ENCODE data around the gene USP28.
"Not testable (repeated sequence)": the region's sequence is repeated elsewhere in the genome, so short reads cannot be mapped to it uniquely, and the experiment has no call there.

Gene USP28

DNA sequence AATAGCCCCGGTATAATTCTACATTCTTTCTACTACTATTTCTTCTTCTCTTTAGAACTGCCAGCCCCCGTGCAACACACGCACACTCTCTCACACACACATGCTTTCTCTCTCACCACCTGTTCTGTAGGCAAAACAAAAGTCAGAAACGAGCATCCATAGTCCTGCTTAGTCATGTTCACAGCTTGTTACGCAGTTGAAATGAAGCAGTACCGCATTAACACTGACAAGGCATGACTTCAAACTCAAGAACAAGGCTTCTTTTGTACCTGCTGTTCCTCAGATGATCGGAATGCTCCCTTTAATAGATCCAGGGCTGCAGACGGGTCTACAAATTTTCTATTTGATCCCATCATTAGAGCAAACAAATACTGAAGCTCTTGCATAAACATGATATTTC lies 42.2 kb downstream of the USP28 start:
- no peak for DNase-seq

DNA sequence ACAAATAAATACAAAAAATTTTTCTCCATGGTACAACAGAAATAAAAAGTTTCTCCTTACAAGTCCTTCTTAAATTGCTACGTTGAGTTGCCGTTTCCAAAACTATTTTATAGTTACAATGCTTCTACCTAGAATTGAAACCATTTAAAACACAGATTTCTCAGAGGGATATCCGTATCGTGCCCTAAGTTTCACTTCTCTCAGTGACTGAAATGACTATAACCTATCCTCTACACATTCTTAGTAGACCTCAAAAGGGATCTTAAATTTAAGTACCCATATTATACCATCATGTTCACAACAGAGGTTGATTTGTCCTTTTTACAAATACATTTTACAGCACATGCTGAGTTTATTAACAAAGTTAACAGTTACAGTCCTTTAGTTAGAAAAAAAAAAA lies 44.1 kb downstream of the USP28 start:
- no peak for DNase-seq

DNA sequence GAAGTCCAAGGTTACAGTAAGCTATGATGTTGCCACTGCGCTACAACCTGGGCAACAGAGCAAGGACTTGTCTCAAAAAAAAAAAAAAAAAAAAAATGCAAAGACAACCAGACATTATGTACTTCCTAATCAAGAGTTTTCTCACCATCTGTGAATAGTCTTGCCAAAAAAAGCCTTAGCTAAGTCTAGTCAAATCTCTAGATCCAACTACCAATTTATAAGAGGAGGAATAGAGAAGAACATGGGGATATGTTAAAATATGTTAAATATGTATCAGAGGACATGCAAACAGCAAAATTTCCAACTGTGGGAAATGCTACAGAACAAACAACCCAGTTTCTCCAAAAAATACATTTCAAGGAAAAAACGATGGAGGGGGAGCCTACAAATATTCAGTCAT lies 45.6 kb downstream of the USP28 start:
- DNase-seq = no peak

DNA sequence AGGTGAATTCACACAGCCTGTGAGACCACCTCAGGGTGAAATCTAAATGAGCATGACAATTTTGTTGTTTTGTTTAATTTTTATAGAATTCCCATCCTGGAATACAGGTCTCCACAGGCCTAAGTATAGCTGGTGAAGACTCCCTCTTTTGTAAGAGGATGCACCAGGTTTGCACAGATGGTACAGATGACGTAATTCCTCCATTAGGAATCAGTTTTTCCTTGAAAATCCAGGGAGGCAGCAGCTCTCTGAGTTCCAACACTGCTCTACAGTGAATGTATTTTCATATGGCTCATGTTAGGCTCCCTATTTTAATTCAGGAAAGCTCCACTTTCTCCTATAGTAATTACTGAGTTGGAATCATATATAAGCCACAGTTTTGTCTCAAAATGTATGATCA lies 47.2 kb downstream of the USP28 start:
- DNase-seq = no peak

DNA sequence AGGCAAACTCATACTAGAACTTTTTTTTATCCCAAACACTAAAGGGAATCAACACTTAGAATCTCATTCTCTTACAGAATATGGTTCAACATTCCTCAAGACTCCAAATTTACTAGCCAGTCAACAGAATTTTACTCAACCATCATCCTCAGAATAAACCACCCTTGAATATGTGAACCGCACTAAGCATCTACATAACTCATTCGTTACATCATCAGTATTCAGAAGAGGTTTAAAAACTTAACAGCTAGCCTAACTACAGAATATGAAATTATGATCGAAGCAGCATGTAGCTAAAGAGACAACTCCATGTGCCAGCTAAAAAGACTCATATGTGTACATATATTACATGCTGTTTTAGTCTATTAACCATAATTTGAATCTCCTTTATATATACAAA lies 47.9 kb downstream of the USP28 start:
- DNase-seq = no peak

DNA sequence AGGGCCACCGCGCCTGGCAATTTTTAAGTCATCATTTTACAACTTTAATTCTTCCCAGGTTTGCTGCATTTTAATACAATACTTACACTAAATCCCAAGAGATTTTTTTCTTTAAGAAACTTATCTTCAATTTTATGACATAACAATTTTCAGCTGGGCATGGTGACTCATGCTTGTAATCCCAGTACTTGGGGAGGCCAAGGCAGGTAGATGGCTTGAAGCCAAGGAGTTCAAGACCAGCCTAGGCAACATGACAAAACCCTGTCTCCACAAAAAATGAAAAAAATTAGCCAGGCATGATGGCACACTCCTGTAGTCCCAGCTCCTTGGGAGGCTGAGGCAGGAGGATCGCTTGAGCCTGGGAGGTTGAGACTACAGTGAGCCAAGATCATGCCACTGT lies 56.9 kb downstream of the USP28 start:
- DNase-seq = no peak

DNA sequence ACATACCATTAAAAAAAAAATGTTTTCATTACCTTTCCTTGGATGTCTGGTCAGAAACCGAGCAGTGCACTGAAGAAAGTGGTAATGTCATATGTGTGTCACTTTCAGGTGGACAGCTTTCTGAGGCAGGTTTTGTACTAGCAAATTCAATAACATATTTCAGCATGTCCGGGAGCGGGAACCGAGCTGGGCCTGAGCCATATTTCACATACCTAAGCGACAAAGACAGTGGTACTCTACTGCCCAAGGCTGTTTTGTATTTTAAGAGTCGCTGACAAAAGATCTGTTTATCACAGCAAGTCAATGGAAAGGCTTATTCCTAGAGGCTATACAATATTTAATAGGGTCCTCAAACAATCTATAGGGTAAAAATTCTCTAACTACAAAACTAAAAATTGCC lies 57.7 kb downstream of the USP28 start:
- DNase-seq = no peak

DNA sequence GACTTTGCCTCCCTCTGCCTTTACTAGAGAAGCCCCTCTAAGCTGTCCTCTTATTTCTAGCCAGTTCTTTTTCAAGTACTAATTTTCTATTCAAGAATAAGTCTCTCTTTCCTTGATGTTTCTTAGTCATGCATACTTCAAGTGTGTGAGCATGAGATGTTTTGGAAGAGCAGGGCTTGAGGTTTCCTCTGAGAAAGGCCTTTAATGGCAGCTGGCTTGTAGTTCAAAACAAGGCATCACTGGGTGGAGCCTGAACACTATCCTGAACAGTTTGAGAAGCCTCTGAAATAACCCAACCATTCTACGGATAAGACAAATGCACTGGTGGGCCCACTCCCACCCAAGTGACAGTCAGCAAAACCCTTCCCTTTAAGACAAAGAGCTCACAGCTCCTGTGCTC lies 58.2 kb downstream of the USP28 start:
- no peak for DNase-seq

DNA sequence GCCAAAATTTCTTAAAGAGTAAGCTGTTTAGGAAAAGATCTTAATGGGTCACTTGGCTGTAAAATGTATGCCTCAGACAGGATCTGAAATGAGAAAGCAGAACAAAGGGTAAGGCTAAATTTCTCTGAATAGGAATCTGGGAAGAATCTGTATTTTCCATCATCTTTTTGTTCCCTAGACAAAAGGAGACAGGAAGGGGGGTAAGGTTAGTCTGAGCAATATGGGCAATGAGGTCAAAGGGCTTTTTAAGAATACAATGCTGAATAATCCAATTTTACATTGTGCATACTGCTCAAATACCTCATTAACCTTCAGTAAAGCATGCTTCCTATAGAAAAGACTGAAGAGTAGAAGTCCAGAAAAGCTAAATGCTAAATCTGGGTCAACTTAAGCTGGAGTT lies 61.2 kb downstream of the USP28 start:
- no peak for DNase-seq

DNA sequence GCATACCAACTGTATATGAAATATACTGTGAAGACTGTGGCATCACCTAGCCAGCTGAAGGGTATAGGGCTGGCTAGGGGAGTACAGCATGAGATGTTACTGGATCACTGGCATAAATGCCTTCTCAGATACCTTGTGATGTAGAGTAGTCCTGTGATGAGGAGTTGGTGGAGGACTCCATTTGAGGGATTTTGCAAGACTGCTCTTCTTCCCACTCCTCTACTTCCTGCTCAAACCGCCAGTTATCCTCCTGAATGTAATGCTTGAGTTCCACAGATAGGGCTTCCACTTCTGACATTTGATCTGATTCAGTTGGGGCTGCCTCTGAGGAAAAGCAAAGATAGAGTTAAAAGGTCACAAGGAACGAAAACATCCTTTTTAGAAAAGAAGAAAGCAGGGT lies 66.4 kb downstream of the USP28 start:
- DNase-seq = no peak

DNA sequence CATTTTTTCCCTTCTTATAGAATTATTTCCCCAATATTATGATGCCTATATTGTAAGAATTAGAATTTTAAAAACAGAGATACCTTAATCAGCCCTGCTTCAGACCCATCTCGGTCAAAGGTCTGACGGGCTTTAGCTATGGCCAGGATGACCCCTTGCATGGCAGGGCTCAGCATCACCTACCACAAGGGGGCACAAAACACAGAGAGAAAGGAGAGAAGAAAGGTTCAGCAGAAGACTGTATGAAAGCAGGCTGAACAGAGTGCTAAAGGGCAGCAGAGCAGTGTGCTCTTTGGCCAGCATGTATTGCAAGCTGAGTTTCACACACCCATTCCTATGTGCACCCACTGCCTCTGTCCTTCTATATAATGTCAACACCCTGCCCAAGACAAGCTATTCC lies 69.0 kb downstream of the USP28 start:
- no peak for DNase-seq

DNA sequence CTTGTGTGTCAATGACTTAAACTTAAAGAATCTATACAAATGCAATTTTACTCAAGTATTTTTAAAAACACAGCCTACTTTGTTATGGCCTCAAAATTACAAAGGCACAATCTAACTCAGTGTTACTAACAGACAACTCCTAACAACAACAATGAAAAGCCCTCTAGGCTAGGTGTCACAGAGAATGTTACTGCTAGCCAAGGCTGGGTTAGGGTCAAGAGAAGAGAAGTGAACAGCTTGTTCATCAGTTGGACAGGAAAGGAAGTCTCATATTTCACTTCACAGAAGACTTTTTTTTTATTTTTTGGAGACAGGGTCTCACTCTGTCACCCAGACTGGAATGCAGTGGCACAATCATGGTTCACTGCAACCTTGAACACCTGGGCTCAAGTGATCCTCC lies 69.7 kb downstream of the USP28 start:
- DNase-seq = no peak

DNA sequence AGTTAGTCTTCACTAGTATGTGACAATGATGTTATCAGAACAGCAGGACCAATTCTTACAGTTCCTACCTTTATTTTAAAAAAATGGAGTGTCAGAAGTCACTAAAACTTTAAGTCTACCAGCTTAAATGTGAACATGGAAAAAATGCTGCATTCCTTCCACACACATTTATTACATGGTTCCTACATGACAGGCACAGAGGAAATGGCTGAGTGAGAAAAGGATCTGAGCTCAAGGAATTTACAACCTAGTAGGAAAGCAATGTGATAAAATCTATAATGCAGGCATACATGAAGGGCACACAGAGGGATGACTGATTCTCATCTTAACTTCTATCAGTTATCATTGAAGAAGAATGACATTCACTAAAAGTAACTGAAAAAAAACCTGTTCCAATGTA lies 72.8 kb downstream of the USP28 start:
- DNase-seq = no peak

DNA sequence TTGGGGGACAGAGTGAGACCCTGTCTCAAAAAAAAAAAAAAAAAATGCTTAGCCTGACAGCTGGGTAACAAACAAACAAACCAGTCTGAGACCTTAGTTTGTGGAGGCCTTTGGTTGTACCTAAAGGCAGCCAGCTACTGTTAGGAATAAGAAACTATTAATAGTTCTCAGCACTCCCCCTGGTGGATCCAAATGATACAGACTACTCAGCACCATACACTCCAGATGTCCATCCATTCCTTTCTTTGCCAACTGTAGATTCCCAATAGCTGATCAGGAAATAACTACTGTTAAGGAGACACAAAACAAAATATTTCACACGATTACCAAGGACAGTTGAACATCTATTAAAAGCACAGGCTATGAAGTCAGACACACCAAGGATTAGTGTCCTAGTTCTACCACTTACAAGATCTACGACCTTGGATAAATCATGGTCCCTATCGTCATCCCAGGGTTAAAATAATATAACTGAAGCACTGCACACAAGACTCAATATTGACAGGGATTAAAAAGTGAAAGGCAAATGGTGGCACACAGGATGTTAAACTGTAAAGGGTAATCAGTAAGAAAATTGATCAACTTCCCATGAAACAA lies 78.6 kb downstream of the USP28 start:
- DNase-seq = peak; percentile 27

DNA sequence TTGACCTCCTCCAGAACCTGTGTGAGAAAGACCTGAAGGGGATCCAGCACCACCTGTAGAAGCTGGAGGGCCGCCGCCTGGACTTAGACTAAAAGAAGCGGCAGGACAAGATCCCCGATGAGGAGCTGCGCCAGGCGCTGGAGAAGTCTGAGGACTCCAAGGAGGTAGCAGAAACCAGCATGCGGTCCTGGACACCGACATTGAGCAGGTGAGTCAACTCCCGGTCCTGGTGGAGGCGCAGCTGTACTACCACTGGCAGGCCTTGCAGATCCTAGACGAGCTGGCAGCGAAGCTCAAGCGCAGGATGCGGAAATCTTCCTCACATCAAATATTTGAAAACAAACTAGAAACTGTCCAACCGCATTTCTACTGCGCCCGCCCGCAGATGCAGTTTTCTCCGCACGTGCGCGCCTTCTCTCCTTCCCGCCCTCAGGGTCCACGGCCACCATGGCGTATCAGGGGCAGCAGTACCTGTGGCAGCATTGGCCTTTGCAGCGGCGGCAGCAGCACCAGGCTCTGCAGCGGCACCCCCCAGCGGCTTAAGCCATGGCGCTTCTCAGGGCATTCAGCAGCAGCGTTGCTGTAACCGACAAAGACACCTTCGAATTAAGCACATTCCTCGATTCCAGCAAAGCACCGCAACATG lies 85.6 kb downstream of the USP28 start:
- DNase-seq = no peak

DNA sequence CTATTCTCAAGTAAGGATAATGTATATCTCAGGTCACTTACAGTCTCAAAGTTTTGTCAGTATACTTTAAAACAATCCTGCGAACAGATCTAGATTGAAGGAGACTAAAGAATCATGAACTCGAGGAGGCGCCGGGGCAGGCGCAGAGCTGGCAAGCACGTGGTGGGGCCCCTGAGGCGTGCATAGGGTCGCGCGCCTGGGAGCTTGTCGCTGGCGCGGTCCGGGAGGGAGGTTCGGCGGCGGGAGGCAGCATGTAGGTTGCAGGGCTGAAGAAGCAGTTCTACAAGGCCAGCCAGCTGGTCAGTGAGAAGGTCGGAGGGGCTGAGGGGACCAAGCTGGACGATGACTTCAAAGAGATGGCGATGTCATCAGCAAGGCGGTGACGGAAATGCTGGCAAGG lies 86.4 kb downstream of the USP28 start:
- DNase-seq = not testable (repeated sequence)

DNA sequence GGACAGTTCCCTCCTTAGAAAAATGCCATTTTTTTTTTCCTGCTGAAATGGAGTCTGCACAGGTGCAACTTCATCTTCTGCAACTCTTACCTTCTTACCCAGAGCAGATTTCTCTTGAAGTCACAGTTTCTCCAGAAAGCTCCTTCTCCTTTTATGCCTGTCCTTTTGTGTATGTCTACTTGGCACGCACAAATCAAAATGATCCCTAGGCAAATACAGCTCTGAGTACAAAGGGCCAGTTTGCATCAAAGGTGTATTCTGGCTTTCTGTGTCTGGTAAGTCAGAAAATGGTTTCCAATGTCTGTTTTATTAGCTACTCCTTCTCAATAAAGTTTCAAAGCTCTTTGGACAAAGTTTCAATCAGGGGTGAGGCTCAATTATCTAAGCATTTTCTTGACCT lies 93.2 kb downstream of the USP28 start:
- DNase-seq = no peak

DNA sequence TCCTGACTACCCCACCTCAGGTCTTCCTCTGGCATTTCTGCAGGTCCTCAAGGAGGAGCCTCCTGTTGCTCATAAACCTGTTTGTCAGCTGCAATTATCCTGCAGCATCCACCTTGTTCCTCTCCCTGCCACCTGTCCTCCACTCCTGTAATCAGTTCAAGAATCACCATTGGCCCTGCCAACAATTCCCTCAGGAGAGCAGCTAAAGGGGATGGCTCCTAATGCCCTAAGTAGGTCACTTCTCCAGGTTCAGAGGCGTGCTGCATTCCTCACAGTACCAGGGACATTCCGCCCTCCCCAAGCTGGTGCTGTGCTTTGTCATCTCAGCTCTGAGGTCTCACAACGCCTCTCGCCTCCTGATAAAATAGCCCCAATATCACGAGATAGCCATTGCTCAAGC lies 93.7 kb downstream of the USP28 start:
- DNase-seq = no peak

DNA sequence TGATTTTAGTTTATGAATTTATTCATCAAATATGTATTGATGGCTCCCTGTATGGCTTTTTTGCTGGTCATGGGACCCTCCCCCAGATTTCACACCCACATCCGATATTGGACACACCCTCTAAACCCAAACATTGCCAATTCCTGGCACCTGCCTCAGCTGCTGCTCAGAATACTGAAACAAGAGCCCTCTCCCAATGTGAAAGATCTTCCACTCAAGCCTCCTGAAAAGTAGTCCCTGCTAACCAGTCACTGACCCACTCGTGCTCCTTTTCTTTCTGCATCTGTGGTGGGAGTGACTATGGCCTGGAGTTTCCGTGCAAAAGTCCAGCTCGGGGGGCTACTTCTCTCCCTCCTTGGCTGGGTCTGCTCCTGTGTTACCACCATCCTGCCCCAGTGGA lies 95.9 kb downstream of the USP28 start, which contains the start of gene CLDN25:
Gene CLDN25 (plus strand): TSS at position 301 of the 400 bp plus-strand sequence. CDS start 0 bp downstream, at position 301.
- no peak for DNase-seq

DNA sequence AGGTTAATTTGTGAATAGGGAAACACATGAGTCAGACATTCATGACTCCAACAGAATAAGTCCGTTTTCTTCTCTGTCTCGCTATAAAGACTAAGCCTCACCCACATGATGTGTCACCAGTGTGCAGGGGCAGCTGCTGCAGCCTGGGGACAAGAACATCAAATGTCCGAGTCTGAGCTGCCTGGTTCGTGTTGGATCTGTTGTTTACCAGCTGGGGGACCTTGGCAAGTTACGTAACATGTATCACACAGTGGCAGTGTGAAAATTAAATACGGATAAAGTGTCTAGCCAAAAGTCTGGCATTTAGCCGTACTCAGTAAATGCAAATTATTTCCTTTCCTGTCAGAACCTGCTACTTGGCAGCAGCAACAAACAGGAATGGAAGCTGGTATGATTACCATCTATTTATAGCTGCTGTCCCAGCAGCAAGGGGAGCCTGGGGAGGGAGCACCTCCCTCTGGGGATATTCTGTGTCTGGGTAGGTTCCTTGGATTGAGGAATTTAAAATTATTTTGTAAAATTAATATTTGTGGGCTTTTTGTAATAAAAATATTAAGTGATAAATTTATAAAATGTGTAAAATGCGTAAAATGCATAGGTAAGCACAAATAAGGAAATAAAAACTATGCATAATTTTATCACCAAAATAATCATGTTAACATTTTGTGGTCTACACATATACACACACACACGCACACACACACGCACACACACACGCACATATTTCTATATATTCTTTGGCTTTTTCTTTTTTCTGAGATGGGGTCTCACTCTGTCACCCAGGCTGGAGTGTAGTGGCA lies 97.1 kb downstream of the USP28 start:
- no peak for DNase-seq

DNA sequence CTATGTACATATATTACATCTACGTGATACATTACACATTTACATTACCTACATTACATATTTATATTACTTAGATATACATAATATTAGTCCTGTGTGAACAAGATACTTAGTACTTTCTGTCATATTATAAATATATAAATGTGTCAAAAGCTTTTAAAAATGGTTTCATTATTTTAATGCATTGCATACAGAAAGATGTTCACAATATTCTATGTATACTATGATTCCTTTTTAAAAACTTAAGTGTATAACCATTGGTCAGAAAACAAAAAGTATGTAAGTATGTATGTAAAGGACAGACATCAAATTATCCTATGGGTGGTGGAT lies 101.2 kb downstream of the USP28 start:
- DNase-seq = no peak

DNA sequence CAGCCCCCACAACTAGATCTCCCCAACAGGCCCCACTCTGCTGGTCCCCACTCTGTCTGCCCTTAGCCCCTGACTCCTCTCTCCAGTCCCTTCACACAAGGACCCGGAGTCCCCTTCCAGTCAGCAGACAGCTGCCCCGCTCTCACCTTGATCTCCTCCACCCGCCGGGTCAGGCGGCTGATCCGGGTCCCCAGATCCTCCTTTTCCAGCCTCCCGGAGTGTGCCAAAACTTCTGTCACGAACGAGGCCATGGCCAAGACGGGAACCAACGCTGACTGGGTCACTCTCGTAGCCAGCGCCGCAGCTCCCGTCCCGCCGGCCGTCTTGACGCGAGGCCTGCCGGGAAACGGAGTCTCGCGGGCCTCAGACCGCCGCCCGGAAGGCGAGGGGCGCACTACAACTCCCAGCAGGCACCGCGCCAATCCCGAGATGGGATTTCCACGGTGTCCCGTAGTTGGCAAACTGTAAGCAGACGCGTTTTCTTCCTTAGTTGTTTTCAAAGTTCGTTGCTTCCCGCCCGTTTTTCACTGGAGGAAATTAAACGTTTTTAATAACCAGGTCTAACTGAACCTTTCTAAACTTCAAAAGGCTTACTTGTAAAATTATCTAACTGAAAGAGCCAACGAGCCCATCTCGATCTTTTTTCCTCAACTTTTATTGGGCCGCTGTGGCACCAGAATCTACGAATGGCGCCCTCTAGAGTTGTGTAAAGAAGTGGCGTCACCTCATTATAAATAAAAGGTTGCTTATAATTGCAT lies 101.8 kb downstream of the USP28 start, which contains the start of gene ZW10:
Gene ZW10 (minus strand): TSS at position 277 of the 758 bp plus-strand sequence. CDS start 26 bp downstream, at position 251.
- DNase-seq = peak; percentile 92

DNA sequence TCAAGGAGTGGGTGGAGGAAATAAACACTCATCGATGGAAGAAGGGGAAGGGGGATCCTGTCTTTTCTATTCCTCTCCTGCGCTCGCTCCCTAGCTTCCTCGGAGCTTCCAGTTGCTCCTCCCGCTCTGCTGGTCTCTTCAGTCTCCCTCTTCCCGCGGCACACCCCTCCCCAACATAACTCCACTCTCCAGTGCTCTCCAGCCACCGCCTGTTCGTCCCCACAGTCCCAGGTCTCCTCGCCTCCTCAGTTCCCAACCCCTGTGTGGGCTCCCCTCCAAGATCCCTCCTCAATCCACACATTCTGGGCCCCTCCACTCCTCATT lies 102.3 kb downstream of the USP28 start:
- DNase-seq = no peak

DNA sequence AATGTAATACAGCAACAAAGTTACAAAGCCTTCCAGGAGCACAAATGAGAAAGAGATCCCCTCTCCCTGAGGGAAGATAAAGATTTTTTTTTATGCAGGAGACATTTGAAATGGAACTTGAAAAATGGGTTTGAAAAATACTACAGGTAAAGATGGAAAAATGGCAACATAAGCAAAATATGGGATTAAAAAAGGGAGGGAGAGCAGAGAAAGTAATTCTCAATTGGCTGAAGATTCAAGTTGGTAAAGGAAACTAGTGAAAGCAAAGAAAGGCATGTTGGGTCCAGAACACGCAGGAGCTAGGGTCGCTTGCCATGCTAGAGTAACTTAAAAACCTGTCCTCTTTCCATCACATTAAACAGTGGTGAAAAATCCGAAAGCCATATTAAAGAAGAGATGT lies 103.4 kb downstream of the USP28 start:
- DNase-seq = no peak
